Loucy (cell line): ENCODE measurements around the gene MCU.

ENCODE experiments used
- EZH2phosphoT487 ChIP-seq: fragments of 200-600 bp; IDR thresholded peaks from 2 replicates; pipeline ENCODE4 v1.6.1; 2018; ENCODE audit warnings: antibody characterized with exemption, mild to moderate bottlenecking, moderate library complexity, borderline replicate concordance
- TF ChIP-seq, protein P1 (sequence below): fragments of 200-600 bp; sonication (generic); conservative IDR thresholded peaks from 2 replicates; pipeline ENCODE4 v1.5.1; 2014; ENCODE audit warnings: mild to moderate bottlenecking, antibody characterized with exemption, low read length

DNA sequence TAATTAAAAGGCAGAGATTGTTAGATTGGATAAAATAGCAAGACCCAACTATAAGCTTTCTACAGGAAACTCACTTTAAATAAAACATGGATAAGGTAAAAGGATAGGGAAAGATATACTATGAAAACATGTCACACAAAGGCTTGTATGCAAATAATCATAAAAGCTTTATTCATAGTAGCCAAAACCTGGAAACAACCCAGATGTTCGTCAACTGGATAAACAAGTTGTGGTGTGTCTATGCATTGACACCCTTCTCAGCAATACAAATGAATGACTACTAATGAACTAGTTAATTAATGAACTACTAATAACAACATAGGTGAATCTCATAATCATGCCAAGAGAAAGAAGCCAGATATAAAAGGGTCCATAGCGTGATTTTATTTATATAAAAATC lies 163.8 kb downstream of the MCU start:
- TF ChIP-seq, protein P1, sequence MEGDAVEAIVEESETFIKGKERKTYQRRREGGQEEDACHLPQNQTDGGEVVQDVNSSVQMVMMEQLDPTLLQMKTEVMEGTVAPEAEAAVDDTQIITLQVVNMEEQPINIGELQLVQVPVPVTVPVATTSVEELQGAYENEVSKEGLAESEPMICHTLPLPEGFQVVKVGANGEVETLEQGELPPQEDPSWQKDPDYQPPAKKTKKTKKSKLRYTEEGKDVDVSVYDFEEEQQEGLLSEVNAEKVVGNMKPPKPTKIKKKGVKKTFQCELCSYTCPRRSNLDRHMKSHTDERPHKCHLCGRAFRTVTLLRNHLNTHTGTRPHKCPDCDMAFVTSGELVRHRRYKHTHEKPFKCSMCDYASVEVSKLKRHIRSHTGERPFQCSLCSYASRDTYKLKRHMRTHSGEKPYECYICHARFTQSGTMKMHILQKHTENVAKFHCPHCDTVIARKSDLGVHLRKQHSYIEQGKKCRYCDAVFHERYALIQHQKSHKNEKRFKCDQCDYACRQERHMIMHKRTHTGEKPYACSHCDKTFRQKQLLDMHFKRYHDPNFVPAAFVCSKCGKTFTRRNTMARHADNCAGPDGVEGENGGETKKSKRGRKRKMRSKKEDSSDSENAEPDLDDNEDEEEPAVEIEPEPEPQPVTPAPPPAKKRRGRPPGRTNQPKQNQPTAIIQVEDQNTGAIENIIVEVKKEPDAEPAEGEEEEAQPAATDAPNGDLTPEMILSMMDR = no peak
- TF ChIP-seq EZH2phosphoT487 = no peak
